CD4-positive, alpha-beta T cell treated with Interleukin-1 beta for 1 hour (primary cell): Measurements from ENCODE around the gene HRNR.
A peak's percentile ranks its signal among the peaks of the same experiment; 100 is the strongest.
"Not testable (repeated sequence)": the region's sequence is repeated elsewhere in the genome, so short reads cannot be mapped to it uniquely, and the experiment has no call there.

Experiments used
- DNase-seq, 2 donors: peaks; one replicate each; pipeline ENCODE4 v3.0.0-alpha.2; 2020 to 2022

HRNR gene

DNA sequence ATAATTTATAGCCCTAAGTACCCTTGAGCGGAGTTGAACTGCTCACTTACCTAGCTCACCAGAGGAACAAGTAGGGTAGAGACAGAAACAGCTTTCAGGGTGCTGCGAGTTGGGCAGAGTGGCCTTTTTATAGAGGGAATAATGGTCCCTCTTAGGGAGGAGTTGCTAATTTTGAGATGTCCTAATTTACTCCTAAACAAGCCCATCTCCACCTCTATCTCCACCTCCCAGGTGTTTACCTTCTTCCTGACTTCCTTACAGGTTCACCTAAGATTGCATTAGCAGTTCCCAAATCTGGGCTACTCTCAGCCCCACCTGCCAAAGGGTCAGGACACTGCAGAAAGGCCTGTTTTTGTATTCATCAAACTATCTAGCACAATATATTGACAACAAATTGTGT is at the start of gene HRNR:
TSS of gene HRNR (minus strand) at position 101 of the 400 bp plus-strand sequence. CDS start 940 bp downstream, outside the sequence.
- no peak for DNase-seq

GRCh38 chr1:152256394-152256793 is 32.4 kb upstream of the HRNR start:
- DNase-seq, result not testable (repeated sequence)

- no peak for DNase-seq
Observed at GRCh38 chr1:152252157-152252556, 28.2 kb upstream of the HRNR start.

- DNase-seq, result no peak
Observed at GRCh38 chr1:152251391-152251790, 27.4 kb upstream of the HRNR start.

DNA sequence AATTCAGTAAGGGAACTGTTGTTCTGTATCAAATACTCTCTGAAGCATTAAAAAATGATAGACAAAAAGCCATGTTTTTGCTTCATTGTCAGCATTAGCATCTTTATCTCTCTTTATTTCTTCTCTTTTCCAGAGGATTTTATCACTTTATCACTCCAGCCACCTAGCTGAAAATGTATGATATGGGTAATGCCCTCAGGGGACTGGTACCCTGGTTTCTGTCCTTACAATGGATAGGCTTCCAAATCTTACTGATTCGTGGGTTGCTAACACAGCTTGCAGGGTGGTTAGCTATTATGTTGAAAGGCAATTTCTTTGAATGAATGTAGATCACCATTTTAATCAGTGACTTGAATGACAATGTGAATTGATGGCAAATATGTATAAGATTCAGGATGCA is 23.3 kb upstream of the HRNR start:
- DNase-seq, result no peak

DNA sequence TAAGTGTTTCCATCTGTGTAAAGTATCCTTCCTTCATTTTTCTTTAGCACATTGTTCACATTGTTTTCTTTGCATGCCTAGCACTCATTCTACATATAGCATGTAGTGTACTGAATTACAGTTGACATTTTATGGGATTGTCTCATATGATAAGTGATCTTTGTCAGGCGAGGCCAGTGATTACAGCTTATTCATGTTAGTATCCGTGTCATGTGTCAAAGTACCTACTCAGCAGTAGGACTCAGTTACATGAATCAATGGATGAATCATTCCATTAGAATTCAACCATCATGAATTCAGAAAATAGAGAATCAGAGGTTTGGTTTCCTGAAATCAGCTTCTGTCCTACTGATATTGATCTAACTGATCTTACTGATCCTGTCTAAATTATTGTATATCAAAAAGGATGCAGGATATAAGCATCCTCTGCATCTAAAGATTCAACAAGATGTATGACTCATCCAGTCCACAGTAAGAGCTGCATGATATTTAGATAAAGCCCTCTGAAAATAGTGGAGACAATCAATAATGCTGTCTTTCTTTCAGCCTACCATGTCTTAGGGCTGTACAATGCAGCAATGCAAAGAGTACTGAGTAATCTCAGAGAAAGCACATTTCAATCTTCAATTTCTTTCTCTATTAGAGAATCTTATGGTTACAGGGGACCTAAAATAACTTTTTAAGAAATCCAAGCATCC is 20.7 kb upstream of the HRNR start:
- DNase-seq, result no peak

DNA sequence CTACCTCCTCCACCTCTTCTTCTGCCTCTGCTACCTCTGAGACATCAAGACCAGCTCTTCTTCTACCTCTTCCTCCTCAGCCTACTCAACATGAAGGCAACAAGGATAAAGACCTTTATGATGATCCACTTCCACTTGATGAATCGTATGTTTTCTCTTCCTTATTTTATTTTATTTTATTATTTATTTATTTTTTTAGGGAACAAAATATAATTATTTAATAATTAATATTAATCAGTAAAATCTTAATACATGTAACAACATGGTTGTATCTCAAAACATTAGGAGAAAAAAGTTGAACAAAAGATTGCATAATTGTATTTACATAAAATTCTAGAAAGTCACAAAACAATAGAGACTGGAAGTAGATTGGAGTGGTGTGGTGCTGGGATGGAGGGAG is 13.1 kb upstream of the HRNR start:
- DNase-seq, result no peak

GRCh38 chr1:152228831-152229230 is 4.8 kb upstream of the HRNR start:
- no peak for DNase-seq

GRCh38 chr1:152227310-152227928 is 3.4 kb upstream of the HRNR start:
- DNase-seq, result no peak

GRCh38 chr1:152225678-152226077 is 1.7 kb upstream of the HRNR start:
- no peak for DNase-seq

DNA sequence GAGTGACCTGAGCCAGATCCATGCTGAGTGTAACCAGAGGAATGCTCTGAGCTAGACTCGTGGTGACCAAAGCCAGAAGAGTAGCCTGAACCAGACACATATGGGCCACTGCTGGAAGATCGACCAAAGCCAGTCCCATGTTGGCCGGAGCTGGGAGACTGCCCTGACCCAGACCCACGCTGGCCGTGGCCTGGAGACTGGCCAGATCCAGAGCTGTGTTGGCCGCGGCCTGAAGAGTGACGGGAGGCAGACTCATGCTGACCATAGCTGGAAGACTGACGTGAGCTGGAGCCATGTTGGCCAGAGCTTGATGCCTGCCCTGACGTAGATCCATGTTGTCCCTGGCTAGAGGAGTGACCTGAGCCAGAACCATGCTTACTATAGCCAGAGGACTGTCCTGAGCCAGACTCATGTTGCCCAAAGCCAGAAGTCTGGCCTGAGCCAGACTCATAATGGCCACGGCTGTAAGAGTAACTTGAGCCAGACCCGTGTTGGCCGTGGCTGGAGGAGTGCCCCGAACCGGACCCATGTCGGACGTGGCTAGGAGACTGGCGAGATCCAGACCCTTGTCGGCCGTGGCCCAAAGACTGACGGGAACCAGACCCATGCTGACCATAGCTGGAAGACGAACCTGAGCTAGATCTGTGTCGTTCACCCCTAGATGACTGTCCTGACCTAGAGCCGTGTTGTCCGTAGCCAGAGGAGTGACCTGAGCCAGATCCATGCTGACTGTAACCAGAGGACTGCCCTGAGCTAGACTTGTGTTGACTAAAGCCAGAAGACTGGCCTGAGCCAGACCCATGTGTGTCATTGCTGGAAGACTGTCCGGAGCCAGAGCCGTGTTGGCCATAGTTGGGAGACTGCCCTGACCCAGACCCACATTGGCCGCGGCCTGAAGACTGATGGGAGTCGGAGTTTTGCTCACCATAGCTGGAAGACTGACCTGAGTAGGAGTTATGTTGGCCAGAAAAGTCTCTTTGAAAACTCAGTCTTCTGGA is 3.5 kb downstream of the HRNR start:
- DNase-seq, result no peak

GRCh38 chr1:152219438-152219837 is 4.6 kb downstream of the HRNR start:
- DNase-seq, result not testable (repeated sequence)

DNA sequence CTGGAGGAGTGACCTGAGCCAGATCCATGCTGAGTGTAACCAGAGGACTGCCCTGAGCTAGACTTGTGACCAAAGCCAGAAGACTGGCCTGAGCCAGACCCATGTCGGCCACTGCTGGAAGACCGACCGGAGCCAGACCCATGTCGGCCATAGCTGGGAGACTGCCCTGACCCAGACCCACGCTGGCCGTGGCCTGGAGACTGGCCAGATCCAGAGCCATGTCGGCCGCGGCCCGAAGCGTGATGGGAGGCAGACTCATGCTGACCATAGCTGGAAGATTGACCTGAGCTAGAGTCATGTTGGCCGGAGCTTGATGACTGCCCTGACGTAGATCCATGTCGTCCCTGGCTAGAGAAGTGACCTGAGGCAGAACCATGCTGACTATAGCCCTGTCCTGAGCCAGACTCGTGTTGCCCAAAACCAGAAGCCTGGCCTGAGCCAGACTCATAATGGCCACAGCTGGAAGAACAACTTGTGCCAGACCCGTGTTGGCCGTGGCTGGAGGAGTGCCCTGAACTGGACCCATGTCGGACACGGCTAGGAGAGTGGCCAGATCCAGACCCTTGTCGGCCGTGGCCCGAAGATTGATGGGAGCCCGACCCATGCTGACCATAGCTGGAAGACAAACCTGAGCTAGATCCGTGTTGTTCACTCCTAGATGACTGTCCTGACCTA is 5.1 kb downstream of the HRNR start:
- no peak for DNase-seq

- peak in 1 of 2 donors; percentile 9 for DNase-seq
Observed at GRCh38 chr1:152215604-152216003, 8.4 kb downstream of the HRNR start.

DNA sequence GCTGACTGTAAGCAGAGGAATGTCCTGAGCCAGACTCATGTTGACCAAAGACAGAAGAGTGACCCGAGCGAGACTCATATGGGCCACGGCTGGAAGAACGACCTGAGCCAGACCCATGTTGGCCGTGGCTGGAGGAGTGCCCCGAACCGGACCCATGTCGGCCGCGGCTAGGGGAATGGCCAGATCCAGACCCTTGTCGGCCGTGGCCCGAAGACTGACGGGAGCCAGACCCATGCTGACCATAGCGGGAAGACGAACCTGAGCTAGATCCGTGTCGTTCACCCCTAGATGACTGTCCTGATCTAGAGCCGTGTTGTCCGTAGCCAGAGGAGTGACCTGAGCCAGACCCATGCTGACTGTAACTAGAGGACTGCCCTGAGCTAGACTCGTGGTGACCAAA is 9.1 kb downstream of the HRNR start:
- DNase-seq, result not testable (repeated sequence)

- no peak for DNase-seq
Observed at GRCh38 chr1:152198982-152199381, 25.0 kb downstream of the HRNR start.

DNA sequence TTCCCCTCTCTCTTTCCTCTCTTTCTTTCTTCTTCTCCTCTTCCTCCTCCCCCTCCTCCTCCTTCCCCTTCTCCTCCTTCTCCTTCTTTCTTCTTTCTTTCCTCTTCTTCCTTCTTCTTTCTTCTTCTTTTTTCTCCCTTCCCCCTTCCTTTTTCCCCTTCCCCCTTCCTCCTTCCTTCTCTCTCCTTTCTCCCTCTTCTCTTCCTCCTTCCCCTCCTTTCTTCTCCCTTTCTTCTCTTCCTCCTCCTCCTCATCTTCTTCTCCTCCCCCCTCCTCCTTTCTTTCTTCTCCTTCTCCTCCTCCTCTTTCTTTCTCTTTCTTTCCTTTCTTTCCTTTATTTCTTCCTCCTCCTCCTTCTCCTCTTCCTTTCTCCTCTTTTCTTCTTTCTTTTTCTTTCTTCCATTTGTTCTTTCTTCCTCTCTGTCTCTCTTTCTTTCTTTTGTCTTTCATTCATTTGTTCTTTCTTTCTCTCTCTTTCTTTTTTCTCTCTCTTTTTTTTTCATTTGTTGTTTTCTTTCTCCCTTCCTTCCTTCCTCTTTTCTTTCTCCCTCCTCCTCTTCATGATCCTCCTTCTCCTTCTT is 26.5 kb downstream of the HRNR start:
- no peak for DNase-seq

- DNase-seq, result no peak
Observed at GRCh38 chr1:152191711-152192110, 32.3 kb downstream of the HRNR start.

- no peak for DNase-seq
Observed at GRCh38 chr1:152191260-152191659, 32.7 kb downstream of the HRNR start.

DNA sequence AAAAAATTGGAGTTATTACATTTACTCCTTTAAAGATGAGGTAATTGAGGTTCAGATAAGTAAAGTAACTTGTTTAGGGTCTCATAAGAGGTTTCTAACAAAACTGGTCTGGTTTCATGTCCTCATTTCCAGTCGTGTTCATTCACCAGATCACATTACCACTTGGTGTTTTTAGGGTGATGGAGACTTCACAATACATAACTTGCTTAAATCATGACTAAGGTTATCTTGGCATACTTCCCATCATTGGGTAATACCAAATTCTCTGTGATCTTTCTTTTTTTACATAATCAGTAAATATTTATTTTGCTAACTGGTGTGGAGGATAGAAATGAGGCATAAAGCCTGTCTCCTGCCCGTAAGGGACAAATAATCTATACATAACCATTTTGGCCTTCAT is 33.4 kb downstream of the HRNR start:
- no peak for DNase-seq

DNA sequence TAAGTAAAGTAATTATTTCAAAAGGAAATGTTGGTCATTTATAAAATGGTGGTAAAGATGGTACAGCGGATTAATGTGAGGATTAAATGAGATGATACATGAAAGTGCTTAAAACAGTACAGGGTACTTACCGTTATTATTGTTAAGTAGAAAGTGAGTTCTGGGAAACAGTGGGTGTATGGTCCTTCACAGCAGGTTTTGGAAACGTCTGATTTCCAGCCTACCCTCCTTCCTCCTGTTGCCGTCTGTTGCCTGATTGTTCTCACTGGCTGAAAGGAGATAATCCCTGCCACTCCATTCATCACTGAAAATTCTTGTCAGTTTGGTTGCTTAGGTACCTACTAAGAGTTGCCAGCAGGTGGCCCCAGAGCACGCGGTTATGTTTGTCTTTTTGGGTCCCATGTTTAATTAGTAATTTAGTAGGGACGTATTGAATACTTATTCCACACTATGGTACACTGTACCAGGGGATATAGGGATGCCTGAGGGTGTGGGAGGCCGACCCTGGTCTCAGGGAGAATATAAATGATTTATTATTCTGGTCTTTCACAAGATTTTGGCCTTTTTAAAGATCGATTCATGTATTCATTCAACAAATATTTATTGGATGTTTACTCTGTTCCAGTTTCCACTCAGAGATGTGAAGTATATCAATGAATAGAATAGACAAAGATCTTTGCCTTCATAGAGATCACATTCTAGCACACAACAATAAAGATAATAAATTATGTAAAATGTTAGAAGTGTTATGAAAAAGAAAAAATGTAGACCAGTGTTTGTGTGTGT is 34.1 kb downstream of the HRNR start:
- peak; percentile 64 to 75 for DNase-seq
